PC-9 (cell line): ENCODE data around the gene KIFC3. TPM values are rescaled to one million over a fixed set of nuclear protein-coding genes. Genes with fewer than 3 reads are reported as not detected.
"Not testable (repeated sequence)": the region's sequence is repeated elsewhere in the genome, so short reads cannot be mapped to it uniquely, and the experiment has no call there.

ENCODE experiments used
- BruUV-seq: library from RNA; stranded (reverse); fragments of 400-500 nt; replicated peaks from 2 replicates; lab custom pipeline; 2021; lab: Mats Ljungman, UMichigan
- CTCF ChIA-PET: fragments of 300-600 bp; sonication (Branson Sonifier 250); formaldehyde crosslinking; loops from one replicate; lab custom pipeline; 2022; ENCODE audit warnings: antibody characterized with exemption; lab: Charles Lee
- POLR2A ChIA-PET: fragments of 300-600 bp; sonication (Branson Sonifier 250); formaldehyde crosslinking; loops from one replicate; lab custom pipeline; 2022; ENCODE audit warnings: antibody characterized with exemption; ENCODE audit not compliant: unreplicated experiment; lab: Charles Lee
- DNase-seq, 2 experiments: peaks; one replicate each; pipeline versions ENCODE4 v3.0.0 to v3.0.0-alpha.2; 2015 to 2022; ENCODE audit warnings: mixed read lengths in 1 of 2
- H2AFZ ChIP-seq: fragments of 200-600 bp; sonication (generic); 2 replicates; pipeline ENCODE4 v1.8.1; 2017; ENCODE audit warnings: antibody characterized with exemption
- H3F3A ChIP-seq: fragments of 200-600 bp; sonication (generic); 2 replicates; pipeline ENCODE4 v1.8.1; 2017; ENCODE audit warnings: antibody characterized with exemption, mild to moderate bottlenecking, low read depth; ENCODE audit not compliant: insufficient read depth
- H3K27ac ChIP-seq: fragments of 200-600 bp; sonication (generic); 2 replicates; pipeline ENCODE4 v1.6.1; 2016; ENCODE audit warnings: mixed run types
- H3K27me3 ChIP-seq: fragments of 200-600 bp; sonication (generic); 2 replicates; pipeline ENCODE4 v1.6.1; 2016; ENCODE audit warnings: low read depth, mixed run types; ENCODE audit not compliant: insufficient read depth
- H3K36me3 ChIP-seq: fragments of 200-600 bp; sonication (generic); 2 replicates; pipeline ENCODE4 v1.6.1; 2016; ENCODE audit warnings: low read depth, mixed run types
- H3K4me1 ChIP-seq: fragments of 200-600 bp; sonication (generic); replicated peaks from 2 replicates; pipeline ENCODE4 v1.6.1; 2016; ENCODE audit warnings: mixed run types; ENCODE audit not compliant: insufficient read depth
- H3K4me2 ChIP-seq: fragments of 200-600 bp; sonication (generic); 2 replicates; pipeline ENCODE4 v1.6.1; 2017; ENCODE audit warnings: mixed run types
- H3K4me3 ChIP-seq: fragments of 200-600 bp; sonication (generic); 2 replicates; pipeline ENCODE4 v1.6.1; 2016; ENCODE audit warnings: mixed run types
- H3K79me2 ChIP-seq: fragments of 200-600 bp; sonication (generic); 2 replicates; pipeline ENCODE4 v1.6.1; 2017; ENCODE audit warnings: low read depth, mixed run types
- H3K9me2 ChIP-seq: fragments of 200-600 bp; sonication (generic); 2 replicates; pipeline ENCODE4 v1.8.1; 2017; ENCODE audit warnings: mild to moderate bottlenecking; ENCODE audit not compliant: insufficient read depth
- H3K9me3 ChIP-seq: fragments of 200-600 bp; sonication (generic); 2 replicates; pipeline ENCODE4 v1.8.1; 2016; ENCODE audit warnings: low read depth; ENCODE audit not compliant: insufficient read depth
- H4K20me1 ChIP-seq: fragments of 200-600 bp; sonication (generic); 2 replicates; pipeline ENCODE4 v1.8.1; 2017; ENCODE audit not compliant: insufficient read depth
- EZH2 ChIP-seq: fragments of 200-600 bp; sonication (generic); IDR thresholded peaks from 2 replicates; pipeline ENCODE4 v1.8.0; 2017; ENCODE audit warnings: antibody characterized with exemption, low read depth
- intact Hi-C: fragments of 100-400 bp; cut with micrococcal nuclease; formaldehyde crosslinking; loops from one replicate; pipeline ENCODE4 v1.10.0; 2022; ENCODE audit not compliant: unreplicated experiment
- total RNA-seq: library from RNA; stranded (reverse); gene quantifications from 2 replicates; pipeline ENCODE4 v1.2.3, GENCODE V29; 2021
- TF ChIP-seq, protein P1 (sequence below): fragments of 200-600 bp; sonication (generic); conservative IDR thresholded peaks from 2 replicates; pipeline ENCODE4 v1.6.1; 2017; ENCODE audit warnings: mixed run types, antibody characterized with exemption, mild to moderate bottlenecking, moderate library complexity

The KIFC3 gene
- total RNA-seq, 1 experiment from 2014 or later = 52.5 TPM

DNA sequence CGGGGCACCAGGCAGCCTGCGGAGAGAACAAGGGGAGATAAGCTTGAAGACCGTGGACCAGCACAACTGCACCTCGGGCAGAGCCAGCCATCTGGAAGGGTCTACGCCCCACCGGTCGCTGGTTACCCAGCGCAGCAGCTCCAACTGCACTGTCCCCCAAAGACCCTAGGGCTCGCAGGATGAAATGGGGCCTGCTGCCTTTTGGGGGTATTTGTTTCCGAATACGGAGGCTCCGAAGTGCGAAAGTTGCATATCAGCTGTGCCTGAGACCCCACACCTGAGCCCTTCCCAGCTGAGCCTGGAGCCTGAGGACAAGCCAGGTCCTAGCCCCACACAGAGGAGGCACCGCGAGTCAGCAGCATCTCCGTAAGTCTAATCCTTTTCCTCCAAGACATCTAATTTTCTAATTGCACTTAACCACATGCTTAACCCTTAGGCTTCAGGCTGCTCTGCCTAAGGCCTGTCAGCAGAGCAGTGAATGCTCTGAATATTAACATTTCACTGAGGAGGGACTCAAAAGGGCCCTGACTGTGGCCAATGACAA is 4.0 kb downstream of the KIFC3 start:
- H4K20me1 ChIP-seq = no peaks in the 10 kb centered on the region
- no peak for DNase-seq
- TF ChIP-seq, protein P1, sequence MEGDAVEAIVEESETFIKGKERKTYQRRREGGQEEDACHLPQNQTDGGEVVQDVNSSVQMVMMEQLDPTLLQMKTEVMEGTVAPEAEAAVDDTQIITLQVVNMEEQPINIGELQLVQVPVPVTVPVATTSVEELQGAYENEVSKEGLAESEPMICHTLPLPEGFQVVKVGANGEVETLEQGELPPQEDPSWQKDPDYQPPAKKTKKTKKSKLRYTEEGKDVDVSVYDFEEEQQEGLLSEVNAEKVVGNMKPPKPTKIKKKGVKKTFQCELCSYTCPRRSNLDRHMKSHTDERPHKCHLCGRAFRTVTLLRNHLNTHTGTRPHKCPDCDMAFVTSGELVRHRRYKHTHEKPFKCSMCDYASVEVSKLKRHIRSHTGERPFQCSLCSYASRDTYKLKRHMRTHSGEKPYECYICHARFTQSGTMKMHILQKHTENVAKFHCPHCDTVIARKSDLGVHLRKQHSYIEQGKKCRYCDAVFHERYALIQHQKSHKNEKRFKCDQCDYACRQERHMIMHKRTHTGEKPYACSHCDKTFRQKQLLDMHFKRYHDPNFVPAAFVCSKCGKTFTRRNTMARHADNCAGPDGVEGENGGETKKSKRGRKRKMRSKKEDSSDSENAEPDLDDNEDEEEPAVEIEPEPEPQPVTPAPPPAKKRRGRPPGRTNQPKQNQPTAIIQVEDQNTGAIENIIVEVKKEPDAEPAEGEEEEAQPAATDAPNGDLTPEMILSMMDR = no peak
- TF ChIP-seq EZH2 = no peak
- intact Hi-C loops = loop anchor here (1.0 kb wide), 2 partner anchors 27 to 39 kb away; no protein-coding TSS in a partner anchor
- H3K36me3 ChIP-seq = peaks cover 14% of the 10 kb centered on the region
- H3K4me2 ChIP-seq = peak overlapping the region; percentile 100
- no peaks in the 10 kb centered on the region for H3K27me3 ChIP-seq
- no peak overlapping the region for H2AFZ ChIP-seq
- H3F3A ChIP-seq = peaks cover 49% of the 10 kb centered on the region
- H3K27ac ChIP-seq = peak overlapping the region; percentile 96
- no peaks in the 10 kb centered on the region for H3K9me2 ChIP-seq
- H3K79me2 ChIP-seq = peaks cover 51% of the 10 kb centered on the region
- ChIA-PET POLR2A (no interaction called here), CTCF (no interaction called here)
- no peaks in the 10 kb centered on the region for H3K9me3 ChIP-seq
- H3K4me3 ChIP-seq = peak overlapping the region; percentile 72; the same call in 1 of the 2 replicates
- no TSS peak for BruUV-seq
- peaks cover 68% of the 10 kb centered on the region for H3K4me1 ChIP-seq

DNA sequence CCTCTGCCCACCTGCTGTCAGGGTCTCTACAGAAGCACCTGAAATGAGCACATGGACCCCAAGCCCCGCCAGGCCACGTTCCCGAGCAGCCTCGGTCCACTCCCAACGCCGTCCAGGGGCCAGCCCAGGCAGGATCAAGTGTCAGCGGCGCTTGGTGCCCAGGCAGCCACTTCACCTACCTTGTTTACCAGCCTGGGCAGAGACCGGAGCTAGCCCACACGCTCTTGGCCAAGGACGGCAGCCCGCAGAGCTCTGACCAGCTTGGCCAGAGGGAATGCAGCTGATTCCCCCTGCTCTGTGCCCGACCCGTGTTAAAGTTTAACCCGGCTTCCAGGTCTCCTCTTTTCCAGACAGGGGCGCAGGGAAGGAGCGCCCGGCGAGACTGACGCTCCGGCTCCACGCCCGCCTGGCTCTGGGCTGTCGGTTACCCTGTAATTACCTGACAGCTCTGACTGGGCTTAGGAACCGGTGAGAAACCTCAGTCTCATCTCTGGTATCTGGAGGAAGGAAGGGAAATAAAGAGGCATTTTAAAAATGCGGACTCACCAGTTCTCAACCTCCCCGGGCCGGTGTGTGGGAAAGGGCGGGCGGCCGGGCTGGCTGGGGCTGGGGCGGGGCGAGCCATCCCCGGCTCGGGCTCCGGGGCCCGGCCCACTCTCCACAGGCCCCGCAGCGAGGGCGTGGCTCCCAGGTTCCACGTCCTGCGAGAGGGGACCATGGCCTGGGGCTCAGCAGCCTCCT is 4.6 kb downstream of the KIFC3 start:
- no peaks in the 10 kb centered on the region for H3K9me3 ChIP-seq
- DNase-seq = peak; percentile 89 to 91
- peak overlapping the region; percentile 96 for H3K27ac ChIP-seq
- H2AFZ ChIP-seq = peak overlapping the region; percentile 69; the same call in 1 of the 2 replicates
- H3F3A ChIP-seq = peaks cover 43% of the 10 kb centered on the region
- BruUV-seq = no TSS peak
- CTCF ChIA-PET = interaction anchor here (0.6 to 0.9 kb wide), 3 partner anchors 17 to 101 kb away, joined by 3 to 7 read pairs (median 3); no protein-coding TSS in a partner anchor
- H4K20me1 ChIP-seq = no peaks in the 10 kb centered on the region
- H3K4me1 ChIP-seq = peaks cover 64% of the 10 kb centered on the region
- no peaks in the 10 kb centered on the region for H3K9me2 ChIP-seq
- peak overlapping the region; percentile 100 for H3K4me2 ChIP-seq
- peaks cover 14% of the 10 kb centered on the region for H3K36me3 ChIP-seq
- peaks cover 51% of the 10 kb centered on the region for H3K79me2 ChIP-seq
- intact Hi-C loops = loop anchor here (1.0 to 2.0 kb wide), 4 partner anchors 13 to 201 kb away; no protein-coding TSS in a partner anchor
- TF ChIP-seq, protein P1 = no peak
- no peak for TF ChIP-seq EZH2
- no peaks in the 10 kb centered on the region for H3K27me3 ChIP-seq
- POLR2A ChIA-PET = interaction anchor here (0.7 kb wide), 1 partner anchor 174 kb away, joined by 3 read pairs; no protein-coding TSS in a partner anchor
- H3K4me3 ChIP-seq = peak overlapping the region; percentile 72

DNA sequence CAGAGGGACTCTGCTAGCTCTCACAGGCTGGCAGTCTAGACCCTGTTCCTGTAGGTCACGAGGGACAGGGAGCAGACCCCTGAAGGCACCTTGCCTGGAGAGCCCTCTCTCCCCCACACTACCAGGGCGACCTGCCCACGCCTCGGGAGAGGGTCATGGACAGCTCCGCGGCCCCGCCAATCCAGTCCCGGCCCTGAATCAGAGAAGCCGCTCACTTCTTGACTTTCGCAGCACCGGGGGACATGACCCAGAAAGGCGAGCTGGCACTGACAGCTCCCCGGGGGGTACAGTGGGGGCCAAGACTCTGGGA is 5.1 kb downstream of the KIFC3 start:
- ChIA-PET POLR2A (interaction anchor here (0.7 kb wide), 1 partner anchor 174 kb away, joined by 3 read pairs; no protein-coding TSS in a partner anchor), CTCF (interaction anchor here (0.7 to 0.9 kb wide), 2 partner anchors 66 to 102 kb away, joined by 3 read pairs; no protein-coding TSS in a partner anchor)
- H3K9me3 ChIP-seq = no peaks in the 10 kb centered on the region
- H3K9me2 ChIP-seq = no peaks in the 10 kb centered on the region
- DNase-seq = no peak
- peaks cover 62% of the 10 kb centered on the region for H3K4me1 ChIP-seq
- intact Hi-C loops = loop anchor here (1.0 to 2.0 kb wide), 2 partner anchors 13 to 202 kb away; no protein-coding TSS in a partner anchor
- H4K20me1 ChIP-seq = no peaks in the 10 kb centered on the region
- no TSS peak for BruUV-seq
- no peaks in the 10 kb centered on the region for H3K27me3 ChIP-seq
- H3K4me2 ChIP-seq = peak overlapping the region; percentile 100
- no peak overlapping the region; the same call in 1 of the 2 replicates for H2AFZ ChIP-seq
- H3K27ac ChIP-seq = peak overlapping the region; percentile 96
- H3K4me3 ChIP-seq = peak overlapping the region; percentile 72
- TF ChIP-seq EZH2 = no peak
- TF ChIP-seq, protein P1 = no peak
- peaks cover 42% of the 10 kb centered on the region for H3F3A ChIP-seq
- H3K36me3 ChIP-seq = peaks cover 18% of the 10 kb centered on the region
- H3K79me2 ChIP-seq = peaks cover 51% of the 10 kb centered on the region

DNA sequence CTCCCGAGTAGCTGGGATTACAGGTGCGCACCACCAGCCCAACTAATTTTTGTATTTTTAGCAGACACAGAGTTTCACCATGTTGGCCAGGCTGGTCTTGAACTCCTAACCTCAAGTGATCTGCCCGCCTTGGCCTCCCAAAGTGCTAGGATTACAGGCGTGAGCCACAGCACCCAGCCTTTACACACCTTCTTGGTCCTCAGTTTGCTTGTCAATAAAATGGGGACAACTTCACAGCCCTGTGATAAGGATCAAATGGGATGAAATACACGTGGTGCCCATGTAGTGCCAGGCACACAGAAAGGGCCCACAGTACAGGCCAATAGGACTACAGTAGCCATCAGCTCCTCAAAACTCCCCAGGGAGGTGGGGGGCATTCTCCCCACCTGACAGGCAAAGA is 6.3 kb downstream of the KIFC3 start:
- H3K27ac ChIP-seq = peak overlapping the region; percentile 96
- POLR2A ChIA-PET = not testable (repeated sequence)
- H3K79me2 ChIP-seq = peaks cover 50% of the 10 kb centered on the region

More for the DNA sequence above, 6.3 kb downstream of the KIFC3 start:
- Histone ChIP-seq H3K4me2 (peak overlapping the region; percentile 100), H3F3A (peaks cover 38% of the 10 kb centered on the region), H3K36me3 (peaks cover 20% of the 10 kb centered on the region), H3K4me3 (peak overlapping the region; percentile 72; the same call in 1 of the 2 replicates), H3K4me1 (peaks cover 58% of the 10 kb centered on the region)
- not testable (repeated sequence) for H3K27me3 ChIP-seq, H2AFZ ChIP-seq, DNase-seq, BruUV-seq, H4K20me1 ChIP-seq, H3K9me2 ChIP-seq, H3K9me3 ChIP-seq
- intact Hi-C loops = loop anchor here (2.0 kb wide), 1 partner anchor 203 kb away; no protein-coding TSS in a partner anchor
- CTCF ChIA-PET = interaction anchor here (1.0 to 1.3 kb wide), 3 partner anchors 37 to 75 kb away, joined by 3 to 5 read pairs (median 5); no protein-coding TSS in a partner anchor
